ENCODE measurements around the gene NCAPG2.
A peak's percentile ranks its signal among the peaks of the same experiment; 100 is the strongest.

NCAPG2 gene

GRCh38 chr7:158716802-158717201 lies 12.2 kb upstream of the NCAPG2 start:
- Histone ChIP-seq H3K79me1 (replicated peaks; ENCODE audit: low read length, poor library complexity, severe bottlenecking) (no peaks in the 10 kb centered on the region), H2AFZ (ENCODE audit: low read depth, low read length) (no peak overlapping the region), H3K36me3 (ENCODE audit: control insufficient read depth in 1 of 2, insufficient read depth in 2 of 2, low read depth in 1 of 2, low read length in 2 of 2) (no peaks in the 10 kb centered on the region), H3K18ac (ENCODE audit: low read depth in 1 of 2, low read length in 2 of 2) (no peak overlapping the region), H2AK5ac (ENCODE audit: low read length, severe bottlenecking) (no peak overlapping the region), H3K9ac (ENCODE audit: low read length) (no peak overlapping the region), H3K4me2 (ENCODE audit: low read length, poor library complexity, severe bottlenecking) (no peak overlapping the region), H4K8ac (ENCODE audit: low read length) (no peak overlapping the region), H3K14ac (ENCODE audit: low read length in 2 of 2) (no peak overlapping the region), H3K9me3 (ENCODE audit: control insufficient read depth, low read length) (no peaks in the 10 kb centered on the region), H2BK120ac (ENCODE audit: low read depth, low read length) (no peak overlapping the region), H3K4ac (ENCODE audit: low read depth in 1 of 2, low read length in 2 of 2) (no peak overlapping the region), H2BK5ac (ENCODE audit: low read depth, low read length, poor library complexity, severe bottlenecking) (no peak overlapping the region), H2BK12ac (ENCODE audit: low read length in 2 of 2) (no peak overlapping the region), H2BK15ac (ENCODE audit: low read depth, poor library complexity, severe bottlenecking) (no peak overlapping the region), H3K4me3 (ENCODE audit: insufficient read depth in 1 of 2, low read depth in 1 of 2, low read length in 2 of 2) (no peak overlapping the region), H3K27me3 (ENCODE audit: control insufficient read depth in 1 of 2, insufficient read depth in 1 of 2, low read length in 2 of 2) (peaks cover 0 to 4% of the 10 kb centered on the region in 2 experiments), H3K23ac (ENCODE audit: low read length in 2 of 2) (no peak overlapping the region), H3K27ac (ENCODE audit: low read length, poor library complexity, severe bottlenecking) (no peak overlapping the region), H4K91ac (ENCODE audit: low read length) (no peak overlapping the region), H3K4me1 (ENCODE audit: control insufficient read depth, insufficient read depth, low read depth, low read length) (no peaks in the 10 kb centered on the region)
- DNase-seq: no peak
- WGBS: 78% methylated on average over 1 of the region's 1 CpG

- Histone ChIP-seq H3K4ac (ENCODE audit: low read depth in 1 of 2, low read length in 2 of 2) (no peak overlapping the region), H3K79me1 (replicated peaks; ENCODE audit: low read length, poor library complexity, severe bottlenecking) (peaks cover 2% of the 10 kb centered on the region), H2AFZ (ENCODE audit: low read depth, low read length) (no peak overlapping the region), H3K36me3 (ENCODE audit: control insufficient read depth in 1 of 2, insufficient read depth in 2 of 2, low read depth in 1 of 2, low read length in 2 of 2) (no peaks in the 10 kb centered on the region), H3K27me3 (ENCODE audit: control insufficient read depth in 1 of 2, insufficient read depth in 1 of 2, low read length in 2 of 2) (no peaks in the 10 kb centered on the region), H2BK120ac (ENCODE audit: low read depth, low read length) (no peak overlapping the region), H3K4me3 (ENCODE audit: insufficient read depth in 1 of 2, low read depth in 1 of 2, low read length in 2 of 2) (no peak overlapping the region), H2BK12ac (ENCODE audit: low read length in 2 of 2) (no peak overlapping the region), H3K4me1 (ENCODE audit: control insufficient read depth, insufficient read depth, low read depth, low read length) (peaks cover 4% of the 10 kb centered on the region), H3K4me2 (ENCODE audit: low read length, poor library complexity, severe bottlenecking) (no peak overlapping the region), H3K14ac (ENCODE audit: low read length in 2 of 2) (no peak overlapping the region), H4K8ac (ENCODE audit: low read length) (no peak overlapping the region), H2BK15ac (ENCODE audit: low read depth, poor library complexity, severe bottlenecking) (no peak overlapping the region), H3K23ac (ENCODE audit: low read length in 2 of 2) (no peak overlapping the region), H3K27ac (ENCODE audit: low read length, poor library complexity, severe bottlenecking) (no peak overlapping the region), H3K18ac (ENCODE audit: low read depth in 1 of 2, low read length in 2 of 2) (no peak overlapping the region), H3K9me3 (ENCODE audit: control insufficient read depth, low read length) (no peaks in the 10 kb centered on the region), H4K91ac (ENCODE audit: low read length) (no peak overlapping the region), H2BK5ac (ENCODE audit: low read depth, low read length, poor library complexity, severe bottlenecking) (no peak overlapping the region), H3K9ac (ENCODE audit: low read length) (no peak overlapping the region), H2AK5ac (ENCODE audit: low read length, severe bottlenecking) (no peak overlapping the region)
- WGBS: 56% methylated on average over 7 of the region's 7 CpGs
- DNase-seq: peak; percentile 97
Observed at GRCh38 chr7:158710651-158711102, 6.1 kb upstream of the NCAPG2 start.

- Histone ChIP-seq H3K4me3 (ENCODE audit: insufficient read depth in 1 of 2, low read depth in 1 of 2, low read length in 2 of 2) (no peak overlapping the region), H2BK5ac (ENCODE audit: low read depth, low read length, poor library complexity, severe bottlenecking) (no peak overlapping the region), H3K4me2 (ENCODE audit: low read length, poor library complexity, severe bottlenecking) (no peak overlapping the region), H3K23ac (ENCODE audit: low read length in 2 of 2) (no peak overlapping the region), H2BK12ac (ENCODE audit: low read length in 2 of 2) (no peak overlapping the region), H2BK120ac (ENCODE audit: low read depth, low read length) (no peak overlapping the region), H4K8ac (ENCODE audit: low read length) (no peak overlapping the region), H3K79me1 (replicated peaks; ENCODE audit: low read length, poor library complexity, severe bottlenecking) (peaks cover 9% of the 10 kb centered on the region), H2BK15ac (ENCODE audit: low read depth, poor library complexity, severe bottlenecking) (no peak overlapping the region), H2AFZ (ENCODE audit: low read depth, low read length) (no peak overlapping the region), H3K27ac (ENCODE audit: low read length, poor library complexity, severe bottlenecking) (no peak overlapping the region), H3K4me1 (ENCODE audit: control insufficient read depth, insufficient read depth, low read depth, low read length) (peaks cover 11% of the 10 kb centered on the region), H2AK5ac (ENCODE audit: low read length, severe bottlenecking) (no peak overlapping the region), H3K18ac (ENCODE audit: low read depth in 1 of 2, low read length in 2 of 2) (no peak overlapping the region), H3K9ac (ENCODE audit: low read length) (no peak overlapping the region), H3K4ac (ENCODE audit: low read depth in 1 of 2, low read length in 2 of 2) (no peak overlapping the region), H4K91ac (ENCODE audit: low read length) (no peak overlapping the region), H3K36me3 (ENCODE audit: control insufficient read depth in 1 of 2, insufficient read depth in 2 of 2, low read depth in 1 of 2, low read length in 2 of 2) (no peaks in the 10 kb centered on the region), H3K9me3 (ENCODE audit: control insufficient read depth, low read length) (no peaks in the 10 kb centered on the region), H3K27me3 (ENCODE audit: control insufficient read depth in 1 of 2, insufficient read depth in 1 of 2, low read length in 2 of 2) (no peaks in the 10 kb centered on the region), H3K14ac (ENCODE audit: low read length in 2 of 2) (no peak overlapping the region)
- 57% methylated on average over 4 of the region's 4 CpGs for WGBS
- peak; percentile 18 for DNase-seq
Observed at GRCh38 chr7:158707610-158708009, 3.0 kb upstream of the NCAPG2 start.

- Histone ChIP-seq H3K4me2 (ENCODE audit: low read length, poor library complexity, severe bottlenecking) (no peak overlapping the region), H3K9me3 (ENCODE audit: control insufficient read depth, low read length) (no peaks in the 10 kb centered on the region), H3K14ac (ENCODE audit: low read length in 2 of 2) (no peak overlapping the region), H2AK5ac (ENCODE audit: low read length, severe bottlenecking) (no peak overlapping the region), H4K91ac (ENCODE audit: low read length) (no peak overlapping the region), H4K8ac (ENCODE audit: low read length) (no peak overlapping the region), H3K27ac (ENCODE audit: low read length, poor library complexity, severe bottlenecking) (no peak overlapping the region), H2AFZ (ENCODE audit: low read depth, low read length) (no peak overlapping the region), H3K27me3 (ENCODE audit: control insufficient read depth in 1 of 2, insufficient read depth in 1 of 2, low read length in 2 of 2) (no peaks in the 10 kb centered on the region), H3K36me3 (ENCODE audit: control insufficient read depth in 1 of 2, insufficient read depth in 2 of 2, low read depth in 1 of 2, low read length in 2 of 2) (no peaks in the 10 kb centered on the region), H2BK5ac (ENCODE audit: low read depth, low read length, poor library complexity, severe bottlenecking) (no peak overlapping the region), H3K4ac (ENCODE audit: low read depth in 1 of 2, low read length in 2 of 2) (no peak overlapping the region), H2BK12ac (ENCODE audit: low read length in 2 of 2) (no peak overlapping the region), H3K18ac (ENCODE audit: low read depth in 1 of 2, low read length in 2 of 2) (no peak overlapping the region), H2BK120ac (ENCODE audit: low read depth, low read length) (no peak overlapping the region), H3K4me1 (ENCODE audit: control insufficient read depth, insufficient read depth, low read depth, low read length) (peaks cover 11% of the 10 kb centered on the region), H2BK15ac (ENCODE audit: low read depth, poor library complexity, severe bottlenecking) (no peak overlapping the region), H3K4me3 (ENCODE audit: insufficient read depth in 1 of 2, low read depth in 1 of 2, low read length in 2 of 2) (no peak overlapping the region), H3K79me1 (replicated peaks; ENCODE audit: low read length, poor library complexity, severe bottlenecking) (peaks cover 13% of the 10 kb centered on the region), H3K9ac (ENCODE audit: low read length) (no peak overlapping the region), H3K23ac (ENCODE audit: low read length in 2 of 2) (no peak overlapping the region)
- no peak for DNase-seq
- 96% methylated on average over 29 of the region's 29 CpGs for whole genome bisulfite sequencing
Observed at GRCh38 chr7:158706710-158707590, 2.3 kb upstream of the NCAPG2 start.
